ENCODE results near the gene ITGB5.

DNA sequence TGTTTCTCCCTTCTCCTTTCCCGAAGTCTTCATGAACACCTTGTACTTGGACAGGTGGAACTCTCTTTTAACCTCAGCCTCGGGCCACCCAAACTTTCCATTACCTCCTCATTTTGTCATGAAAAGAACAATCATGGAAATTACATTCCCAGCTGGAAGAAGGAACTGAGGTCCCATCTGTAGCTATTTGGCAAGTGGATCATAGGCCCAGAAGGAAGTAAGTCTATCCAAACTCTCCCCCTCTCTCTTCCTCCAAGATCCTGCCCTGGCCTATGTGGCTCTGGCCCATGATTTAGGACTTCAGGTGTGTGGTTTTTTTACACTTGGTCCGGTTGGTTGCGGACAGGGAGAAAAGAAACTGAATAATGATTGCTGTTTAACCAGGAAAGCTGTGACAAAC, 44.1 kb downstream of the ITGB5 start:
- no peak for TF ChIP-seq POLR2AphosphoS5 (IDR thresholded peaks at IDR 0.05; ENCODE audit: insufficient read depth, low read depth, low read length)
- no peak for TF ChIP-seq POLR2A (IDR thresholded peaks at IDR 0.05; ENCODE audit: low read depth, low read length)
- TF ChIP-seq, protein P1, sequence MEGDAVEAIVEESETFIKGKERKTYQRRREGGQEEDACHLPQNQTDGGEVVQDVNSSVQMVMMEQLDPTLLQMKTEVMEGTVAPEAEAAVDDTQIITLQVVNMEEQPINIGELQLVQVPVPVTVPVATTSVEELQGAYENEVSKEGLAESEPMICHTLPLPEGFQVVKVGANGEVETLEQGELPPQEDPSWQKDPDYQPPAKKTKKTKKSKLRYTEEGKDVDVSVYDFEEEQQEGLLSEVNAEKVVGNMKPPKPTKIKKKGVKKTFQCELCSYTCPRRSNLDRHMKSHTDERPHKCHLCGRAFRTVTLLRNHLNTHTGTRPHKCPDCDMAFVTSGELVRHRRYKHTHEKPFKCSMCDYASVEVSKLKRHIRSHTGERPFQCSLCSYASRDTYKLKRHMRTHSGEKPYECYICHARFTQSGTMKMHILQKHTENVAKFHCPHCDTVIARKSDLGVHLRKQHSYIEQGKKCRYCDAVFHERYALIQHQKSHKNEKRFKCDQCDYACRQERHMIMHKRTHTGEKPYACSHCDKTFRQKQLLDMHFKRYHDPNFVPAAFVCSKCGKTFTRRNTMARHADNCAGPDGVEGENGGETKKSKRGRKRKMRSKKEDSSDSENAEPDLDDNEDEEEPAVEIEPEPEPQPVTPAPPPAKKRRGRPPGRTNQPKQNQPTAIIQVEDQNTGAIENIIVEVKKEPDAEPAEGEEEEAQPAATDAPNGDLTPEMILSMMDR (IDR thresholded peaks at IDR 0.05; ENCODE audit: extremely low read depth in 1 of 2, insufficient read depth in 1 of 2, low read depth in 1 of 2, low read length in 2 of 2): no peak
- TF ChIP-seq, protein P2, sequence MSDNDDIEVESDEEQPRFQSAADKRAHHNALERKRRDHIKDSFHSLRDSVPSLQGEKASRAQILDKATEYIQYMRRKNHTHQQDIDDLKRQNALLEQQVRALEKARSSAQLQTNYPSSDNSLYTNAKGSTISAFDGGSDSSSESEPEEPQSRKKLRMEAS (IDR thresholded peaks at IDR 0.05; ENCODE audit: insufficient read depth, insufficient read length): no peak
- no peak for TF ChIP-seq EZH2 (IDR thresholded peaks at IDR 0.05; ENCODE audit: borderline replicate concordance, low read depth, low read length, severe bottlenecking)
- no peak for TF ChIP-seq FOS (IDR thresholded peaks at IDR 0.05; ENCODE audit: borderline replicate concordance, insufficient read depth, low read length)
- TF ChIP-seq JUN (IDR thresholded peaks at IDR 0.05; ENCODE audit: borderline replicate concordance, insufficient read depth, insufficient read length, low read depth): no peak
- TF ChIP-seq GATA2 (IDR thresholded peaks at IDR 0.05; ENCODE audit: insufficient read depth, insufficient read length, low read depth, low read length): no peak

Measured in endothelial cell of umbilical vein (primary cell).